BLaER1 (cell line): ENCODE measurements around the gene TCF7.

Source experiments
- H3K27ac ChIP-seq: shearing (Covaris generic); formaldehyde crosslinking; 2 replicates; pipeline ENCODE4 v1.8.1; 2022
- H3K27me3 ChIP-seq: shearing (Covaris generic); formaldehyde crosslinking; 2 replicates; pipeline ENCODE4 v1.8.1; 2022
- H3K36me3 ChIP-seq: shearing (Covaris generic); formaldehyde crosslinking; 2 replicates; pipeline ENCODE4 v1.8.1; 2022
- H3K4me1 ChIP-seq: shearing (Covaris generic); formaldehyde crosslinking; 2 replicates; pipeline ENCODE4 v1.8.1; 2022
- H3K4me2 ChIP-seq: shearing (Covaris generic); formaldehyde crosslinking; 2 replicates; pipeline ENCODE4 v1.8.1; 2022
- H3K4me3 ChIP-seq: shearing (Covaris generic); formaldehyde crosslinking; 2 replicates; pipeline ENCODE4 v1.8.1; 2022
- H3K9ac ChIP-seq: shearing (Covaris generic); formaldehyde crosslinking; 2 replicates; pipeline ENCODE4 v1.8.1; 2022
- H3K9me3 ChIP-seq: shearing (Covaris generic); formaldehyde crosslinking; 2 replicates; pipeline ENCODE4 v1.8.1; 2022
- H4K20me1 ChIP-seq: shearing (Covaris generic); formaldehyde crosslinking; 2 replicates; pipeline ENCODE4 v1.8.1; 2022
- Cebpa-rat ChIP-seq: shearing (Covaris generic); IDR thresholded peaks from 2 replicates; pipeline ENCODE4 v1.8.1; 2022

The TCF7 gene

GRCh38 chr5:134088994-134089560, 25.4 kb upstream of the TCF7 start:
- TF ChIP-seq Cebpa-rat, result no peak
- Histone ChIP-seq H3K4me1 (peaks cover 75% of the 10 kb centered on the region), H3K36me3 (no peaks in the 10 kb centered on the region), H3K9ac (no peak overlapping the region), H3K4me2 (peak overlapping the region; percentile 80), H3K27me3 (peaks cover 33% of the 10 kb centered on the region), H3K9me3 (no peaks in the 10 kb centered on the region), H3K4me3 (no peak overlapping the region), H3K27ac (no peak overlapping the region), H4K20me1 (no peaks in the 10 kb centered on the region)

DNA sequence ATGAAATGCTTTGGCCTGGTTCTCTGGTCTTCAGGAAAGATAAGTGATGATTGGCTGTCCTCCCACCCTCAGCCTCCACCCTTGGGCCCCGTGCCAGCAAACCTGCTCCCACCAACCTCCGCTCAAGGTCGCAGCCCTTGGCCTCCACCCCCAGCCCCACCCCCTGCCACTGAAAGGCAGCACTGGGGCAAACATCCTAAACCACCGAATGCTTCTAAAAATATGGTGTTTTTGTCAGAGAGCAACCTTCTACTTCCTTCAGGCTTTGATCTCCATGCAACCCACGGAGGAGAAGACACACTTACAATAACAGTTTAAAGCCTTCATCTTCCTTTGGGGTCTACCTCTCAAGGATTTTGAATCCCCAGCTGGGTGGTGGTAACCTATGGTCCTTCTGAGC, 24.0 kb upstream of the TCF7 start:
- Histone ChIP-seq H3K36me3 (no peaks in the 10 kb centered on the region), H3K9ac (no peak overlapping the region), H3K9me3 (no peaks in the 10 kb centered on the region), H3K4me2 (peak overlapping the region; percentile 80), H3K27me3 (peaks cover 31% of the 10 kb centered on the region), H3K4me1 (peaks cover 90% of the 10 kb centered on the region), H3K4me3 (0 out of 2 replicates have a peak overlapping the region, but pooled peaks have one; percentile 16), H4K20me1 (no peaks in the 10 kb centered on the region), H3K27ac (peak overlapping the region; percentile 67; the same call in 1 of the 2 replicates)
- no peak for TF ChIP-seq Cebpa-rat

GRCh38 chr5:134091626-134092121, 22.8 kb upstream of the TCF7 start:
- no peak for TF ChIP-seq Cebpa-rat
- H3K4me2 ChIP-seq, result peak overlapping the region; percentile 80
- no peaks in the 10 kb centered on the region for H3K36me3 ChIP-seq
- H3K9me3 ChIP-seq, result no peaks in the 10 kb centered on the region
- no peak overlapping the region; the same call in 1 of the 2 replicates for H3K27ac ChIP-seq
- no peak overlapping the region for H3K4me3 ChIP-seq
- peaks cover 97% of the 10 kb centered on the region for H3K4me1 ChIP-seq
- no peak overlapping the region for H3K9ac ChIP-seq
- H4K20me1 ChIP-seq, result no peaks in the 10 kb centered on the region
- H3K27me3 ChIP-seq, result peaks cover 20% of the 10 kb centered on the region

DNA sequence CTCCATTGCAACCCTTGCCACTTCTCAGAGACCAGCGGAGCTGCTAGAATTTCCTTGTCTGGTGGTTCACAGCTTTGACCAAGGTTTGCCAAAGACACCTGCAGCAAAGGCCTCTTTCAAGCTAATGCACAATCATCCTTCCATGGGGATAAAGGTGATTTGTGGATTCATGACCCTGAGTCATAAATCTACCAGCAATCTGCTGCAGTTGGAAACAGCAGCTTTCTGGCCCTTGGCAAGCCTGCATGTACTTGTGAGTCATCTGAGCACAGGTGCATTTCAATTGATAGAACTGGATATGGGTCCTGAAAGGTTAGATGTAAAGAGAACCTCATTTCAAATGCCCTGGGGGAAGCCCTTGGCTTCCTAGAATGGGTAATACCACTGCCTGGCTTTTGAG, 21.6 kb upstream of the TCF7 start:
- Histone ChIP-seq H3K27me3 (peaks cover 8% of the 10 kb centered on the region; the same call in 1 of the 2 replicates), H3K36me3 (no peaks in the 10 kb centered on the region), H4K20me1 (no peaks in the 10 kb centered on the region), H3K4me3 (no peak overlapping the region), H3K9ac (no peak overlapping the region), H3K9me3 (no peaks in the 10 kb centered on the region), H3K4me2 (peak overlapping the region; percentile 43; the same call in 1 of the 2 replicates), H3K4me1 (peaks cover 100% of the 10 kb centered on the region), H3K27ac (no peak overlapping the region)
- no peak for TF ChIP-seq Cebpa-rat

DNA sequence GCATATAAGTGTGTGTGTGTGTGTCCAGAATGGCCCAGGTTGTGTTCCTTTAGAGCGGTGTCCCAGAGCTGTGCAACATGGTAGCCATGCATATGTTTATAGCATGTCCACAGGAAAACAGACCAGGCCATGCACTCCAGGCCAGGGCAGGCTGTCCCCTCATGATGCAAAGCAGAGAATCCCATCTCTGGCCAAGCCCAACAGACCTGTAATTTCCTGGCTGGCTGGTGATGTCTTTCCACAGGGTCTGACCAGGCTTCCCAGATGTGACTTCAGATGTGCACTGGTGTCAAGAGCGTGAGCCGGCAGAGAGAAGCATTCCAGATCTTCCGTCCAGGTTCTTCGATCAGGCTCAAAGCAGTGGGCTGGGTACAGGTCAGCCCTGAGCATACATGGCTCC, 21.1 kb upstream of the TCF7 start:
- Histone ChIP-seq H3K36me3 (no peaks in the 10 kb centered on the region), H3K9ac (no peak overlapping the region), H3K27ac (no peak overlapping the region), H3K9me3 (no peaks in the 10 kb centered on the region), H4K20me1 (no peaks in the 10 kb centered on the region), H3K4me1 (peaks cover 96% of the 10 kb centered on the region), H3K4me3 (no peak overlapping the region), H3K27me3 (peaks cover 3% of the 10 kb centered on the region; the same call in 1 of the 2 replicates), H3K4me2 (peak overlapping the region; percentile 43)
- TF ChIP-seq Cebpa-rat, result no peak

DNA sequence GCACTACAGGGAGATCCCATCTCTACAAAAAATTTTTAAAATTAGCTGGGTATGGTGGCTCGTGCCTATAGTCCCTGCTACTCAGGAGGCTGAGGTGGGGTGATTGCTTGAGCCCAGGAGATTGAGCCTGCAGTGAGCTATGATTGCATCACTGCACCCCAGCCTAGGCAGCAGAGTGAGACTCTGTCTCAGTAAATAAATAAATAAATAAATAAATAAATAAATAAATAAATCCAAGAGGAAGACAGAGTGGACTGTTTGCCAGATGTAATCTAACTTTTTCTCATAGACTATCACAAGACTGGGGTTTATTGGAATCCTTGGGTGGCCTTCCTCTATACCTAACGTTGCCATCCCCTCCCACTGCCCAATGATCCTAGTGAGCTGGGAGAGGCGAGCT, 19.2 kb upstream of the TCF7 start:
- peak overlapping the region; percentile 32; the same call in 1 of the 2 replicates for H3K9ac ChIP-seq
- H3K4me3 ChIP-seq, result no peak overlapping the region
- no peaks in the 10 kb centered on the region for H3K27me3 ChIP-seq
- H3K36me3 ChIP-seq, result no peaks in the 10 kb centered on the region
- H3K9me3 ChIP-seq, result no peaks in the 10 kb centered on the region
- H3K27ac ChIP-seq, result no peak overlapping the region
- peak overlapping the region; percentile 83 for H3K4me2 ChIP-seq
- H4K20me1 ChIP-seq, result no peaks in the 10 kb centered on the region
- TF ChIP-seq Cebpa-rat, result no peak
- peaks cover 90% of the 10 kb centered on the region for H3K4me1 ChIP-seq

DNA sequence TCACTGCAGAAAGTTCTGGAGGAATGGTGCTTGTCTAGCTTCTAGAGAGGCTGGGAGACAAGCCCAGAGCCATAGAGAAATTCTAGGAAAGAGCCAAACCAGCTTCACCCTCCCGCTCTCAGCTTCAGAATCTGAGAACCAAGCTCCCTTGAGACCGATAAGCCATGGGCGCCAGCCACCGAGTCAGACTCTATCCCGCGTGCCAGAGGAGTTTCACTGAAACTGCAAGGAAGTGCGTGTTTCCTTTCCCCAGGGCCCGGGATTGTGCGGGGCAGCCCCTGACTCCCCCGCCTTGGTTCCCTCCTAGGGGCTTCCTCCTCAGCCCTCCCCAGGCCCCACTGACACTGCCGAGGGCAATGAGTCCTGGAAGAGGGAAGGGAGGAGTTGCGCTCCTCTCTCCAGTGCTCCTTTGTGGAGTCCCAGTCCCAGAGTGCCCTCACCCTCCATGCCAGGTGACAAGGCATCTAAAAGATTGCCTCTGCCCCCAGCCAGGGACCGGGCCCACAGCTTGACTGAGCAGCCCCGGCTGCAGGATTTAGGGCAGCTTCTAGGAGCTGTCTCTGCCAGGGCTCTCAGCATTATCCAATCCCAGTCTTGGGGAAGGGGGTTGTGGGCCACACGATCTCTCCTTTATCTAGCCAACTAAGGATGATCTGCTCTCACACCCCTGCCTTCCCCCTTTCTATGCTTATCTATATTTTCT, 18.4 kb upstream of the TCF7 start:
- no peaks in the 10 kb centered on the region for H4K20me1 ChIP-seq
- peak overlapping the region; percentile 83 for H3K4me2 ChIP-seq
- H3K9ac ChIP-seq, result peak overlapping the region; percentile 32; the same call in 1 of the 2 replicates
- 0 out of 2 replicates have a peak overlapping the region, but pooled peaks have one; percentile 2 for H3K4me3 ChIP-seq
- H3K27me3 ChIP-seq, result no peaks in the 10 kb centered on the region
- no peak for TF ChIP-seq Cebpa-rat
- peaks cover 90% of the 10 kb centered on the region for H3K4me1 ChIP-seq
- no peak overlapping the region for H3K27ac ChIP-seq
- no peaks in the 10 kb centered on the region for H3K9me3 ChIP-seq
- H3K36me3 ChIP-seq, result no peaks in the 10 kb centered on the region

- no peaks in the 10 kb centered on the region for H4K20me1 ChIP-seq
- no peaks in the 10 kb centered on the region for H3K27me3 ChIP-seq
- no peaks in the 10 kb centered on the region for H3K36me3 ChIP-seq
- peak overlapping the region; percentile 83 for H3K4me2 ChIP-seq
- no peak overlapping the region for H3K9ac ChIP-seq
- no peak for TF ChIP-seq Cebpa-rat
- H3K27ac ChIP-seq, result no peak overlapping the region
- H3K4me1 ChIP-seq, result peaks cover 88% of the 10 kb centered on the region
- no peak overlapping the region for H3K4me3 ChIP-seq
- no peaks in the 10 kb centered on the region for H3K9me3 ChIP-seq
Observed at GRCh38 chr5:134097211-134097749, 17.2 kb upstream of the TCF7 start.

DNA sequence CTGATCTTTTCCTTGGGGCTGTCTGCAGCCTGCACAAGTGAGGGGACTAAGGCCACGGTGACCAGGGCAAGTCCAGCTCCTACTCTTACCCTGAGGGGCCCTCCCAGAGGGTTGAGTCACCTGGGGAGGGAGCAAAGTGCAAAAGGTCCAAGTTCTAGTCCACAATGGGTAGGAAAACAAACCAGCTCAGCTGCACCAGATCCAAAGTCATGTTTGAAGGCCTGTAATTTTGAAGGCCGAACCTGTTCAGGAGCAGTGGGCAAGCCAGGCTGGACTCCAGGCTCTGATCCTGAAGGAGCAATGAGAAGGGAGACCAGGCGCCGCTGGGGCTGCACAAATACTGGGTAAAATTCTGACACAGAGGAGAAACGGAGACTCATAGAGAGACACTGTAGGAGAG, 15.8 kb upstream of the TCF7 start:
- Histone ChIP-seq H3K4me1 (peaks cover 74% of the 10 kb centered on the region), H3K27me3 (no peaks in the 10 kb centered on the region), H3K9ac (no peak overlapping the region), H3K9me3 (no peaks in the 10 kb centered on the region), H3K27ac (no peak overlapping the region), H3K36me3 (no peaks in the 10 kb centered on the region), H3K4me2 (no peak overlapping the region; the same call in 1 of the 2 replicates), H4K20me1 (no peaks in the 10 kb centered on the region), H3K4me3 (no peak overlapping the region)
- TF ChIP-seq Cebpa-rat, result no peak
